ENCODE results near the gene GRM8.

The GRM8 gene

GRCh38 chr7:126485791-126486190, 767.0 kb downstream of the GRM8 start:
- no peaks in the 10 kb centered on the region for H3K9me3 ChIP-seq (ENCODE audit: control insufficient read depth, insufficient read depth, low read depth, low read length)
- POLR2A ChIA-PET: no interaction called here
- H3K27ac ChIP-seq (ENCODE audit: extremely low read depth, low read depth, low read length): no peak overlapping the region
- TF ChIP-seq ZNF19 (tag by site-specific recombination; IDR thresholded peaks at IDR 0.05; ENCODE audit: low read depth) (no peak), ZBTB8A (tag by site-specific recombination; IDR thresholded peaks at IDR 0.05) (no peak), GLIS2 (tag by site-specific recombination; IDR thresholded peaks at IDR 0.05) (no peak), ZNF664 (tag by site-specific recombination; IDR thresholded peaks at IDR 0.05) (no peak), KLF7 (tag by site-specific recombination; IDR thresholded peaks at IDR 0.05; ENCODE audit: borderline replicate concordance) (no peak), ZNF473 (tag by site-specific recombination; IDR thresholded peaks at IDR 0.05) (no peak), ZFP69B (tag by site-specific recombination; IDR thresholded peaks at IDR 0.05) (no peak), ZNF274 (IDR thresholded peaks at IDR 0.05; ENCODE audit: low read length) (no peak), ZNF274 (tag by site-specific recombination; IDR thresholded peaks at IDR 0.05; ENCODE audit: borderline replicate concordance) (no peak), ZNF501 (tag by site-specific recombination; IDR thresholded peaks at IDR 0.05) (no peak), ZBTB20 (tag by site-specific recombination; IDR thresholded peaks at IDR 0.05) (no peak), ZNF768 (tag by site-specific recombination; IDR thresholded peaks at IDR 0.05) (no peak), KLF1 (tag by site-specific recombination; IDR thresholded peaks at IDR 0.05) (no peak), BCL6B (tag by site-specific recombination; IDR thresholded peaks at IDR 0.05) (no peak)
- H3K36me3 ChIP-seq (ENCODE audit: control insufficient read depth in 2 of 2, insufficient read depth in 1 of 2, low read length in 2 of 2): no peaks in the 10 kb centered on the region
- H3K4me1 ChIP-seq (ENCODE audit: control insufficient read depth, insufficient read depth, low read length): no peaks in the 10 kb centered on the region
- H3K4me3 ChIP-seq (ENCODE audit: low read depth, low read length): no peak overlapping the region
- CTCF ChIA-PET: no interaction called here

- H3K9me3 ChIP-seq (ENCODE audit: control insufficient read depth, insufficient read depth, low read depth, low read length): no peaks in the 10 kb centered on the region
- H3K36me3 ChIP-seq (ENCODE audit: control insufficient read depth in 2 of 2, insufficient read depth in 1 of 2, low read length in 2 of 2): no peaks in the 10 kb centered on the region
- CTCF ChIA-PET: no interaction called here
- no peaks in the 10 kb centered on the region for H3K4me1 ChIP-seq (ENCODE audit: control insufficient read depth, insufficient read depth, low read length)
- POLR2A ChIA-PET: no interaction called here
- H3K4me3 ChIP-seq (ENCODE audit: low read depth, low read length): no peak overlapping the region
- H3K27ac ChIP-seq (ENCODE audit: extremely low read depth, low read depth, low read length): no peak overlapping the region
- TF ChIP-seq REPIN1 (tag by site-specific recombination; IDR thresholded peaks at IDR 0.05; ENCODE audit: low read depth): no peak
- no peak for TF ChIP-seq ZNF398 (tag by site-specific recombination; IDR thresholded peaks at IDR 0.05)
- TF ChIP-seq KLF9 (tag by site-specific recombination; IDR thresholded peaks at IDR 0.05; ENCODE audit: low read depth): no peak
- TF ChIP-seq ZNF501 (tag by site-specific recombination; IDR thresholded peaks at IDR 0.05): no peak
- TF ChIP-seq PRDM4 (tag by site-specific recombination; IDR thresholded peaks at IDR 0.05): no peak
- no peak for TF ChIP-seq KLF7 (tag by site-specific recombination; IDR thresholded peaks at IDR 0.05; ENCODE audit: borderline replicate concordance)
- no peak for TF ChIP-seq ZNF157 (tag by site-specific recombination; IDR thresholded peaks at IDR 0.05)
- TF ChIP-seq ZNF280D (tag by site-specific recombination; IDR thresholded peaks at IDR 0.05): no peak
- no peak for TF ChIP-seq ZBTB21 (tag by site-specific recombination; IDR thresholded peaks at IDR 0.05)
- TF ChIP-seq ZBTB20 (tag by site-specific recombination; IDR thresholded peaks at IDR 0.05): no peak
- TF ChIP-seq PATZ1 (tag by site-specific recombination; IDR thresholded peaks at IDR 0.05): no peak
- TF ChIP-seq ZNF830 (tag by site-specific recombination; IDR thresholded peaks at IDR 0.05; ENCODE audit: low read depth): no peak
These were observed 768.8 kb downstream of the GRM8 start for GRCh38 chr7:126483972-126484371.
